Activated gamma-delta T cell treated with Interleukin-2 at 50 U/mL for 16 hours (primary cell): Measurements from ENCODE around the gene CSTA.
A peak's percentile ranks its signal among the peaks of the same experiment; 100 is the strongest.

Source experiments
- DNase-seq: peaks from one replicate; pipeline ENCODE4 v3.0.0-alpha.2; 2020

CSTA gene

DNA sequence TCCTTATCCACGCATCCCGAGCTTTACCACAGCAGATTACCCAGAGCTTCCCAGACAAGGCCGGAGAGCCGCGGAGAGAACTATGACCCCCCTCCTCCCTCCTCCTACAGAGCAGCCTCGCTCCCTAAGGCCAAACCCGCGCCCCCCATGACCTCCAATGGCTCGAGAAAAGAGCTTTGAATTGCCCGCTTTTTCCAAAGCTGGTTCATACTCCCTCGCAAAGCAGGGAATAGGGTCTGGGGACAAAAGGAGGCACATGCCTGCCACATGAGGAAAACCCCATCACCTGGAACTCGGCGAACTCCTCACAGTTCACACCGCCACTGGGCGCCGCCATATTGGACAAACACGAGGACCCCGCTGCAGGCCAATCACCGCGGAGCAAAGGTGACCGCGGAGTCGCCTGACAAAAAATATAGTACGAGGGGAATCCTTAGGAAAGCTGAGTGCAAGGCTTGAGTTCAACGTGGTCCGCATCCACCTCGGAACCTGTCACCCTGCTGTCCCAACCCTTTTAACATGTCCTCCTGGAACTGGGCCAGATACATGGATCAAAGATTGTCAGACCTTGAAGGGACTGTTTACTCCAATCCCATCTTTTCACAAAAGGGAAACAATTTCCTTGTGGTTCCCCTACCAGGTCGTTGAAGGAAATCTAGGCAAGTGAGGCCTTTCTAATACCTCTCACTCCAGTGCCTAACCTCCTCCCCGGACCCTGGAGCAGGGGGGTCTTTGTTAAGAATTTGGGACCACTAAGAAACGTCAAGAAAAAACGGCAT lies 58.0 kb downstream of the CSTA start, which contains the start of gene MIX23:
Gene MIX23, minus strand, starts transcription at position 344 of the 779 bp plus-strand sequence. Its CDS starts 7 bp downstream, at position 337.
- peak; percentile 81 for DNase-seq

DNA sequence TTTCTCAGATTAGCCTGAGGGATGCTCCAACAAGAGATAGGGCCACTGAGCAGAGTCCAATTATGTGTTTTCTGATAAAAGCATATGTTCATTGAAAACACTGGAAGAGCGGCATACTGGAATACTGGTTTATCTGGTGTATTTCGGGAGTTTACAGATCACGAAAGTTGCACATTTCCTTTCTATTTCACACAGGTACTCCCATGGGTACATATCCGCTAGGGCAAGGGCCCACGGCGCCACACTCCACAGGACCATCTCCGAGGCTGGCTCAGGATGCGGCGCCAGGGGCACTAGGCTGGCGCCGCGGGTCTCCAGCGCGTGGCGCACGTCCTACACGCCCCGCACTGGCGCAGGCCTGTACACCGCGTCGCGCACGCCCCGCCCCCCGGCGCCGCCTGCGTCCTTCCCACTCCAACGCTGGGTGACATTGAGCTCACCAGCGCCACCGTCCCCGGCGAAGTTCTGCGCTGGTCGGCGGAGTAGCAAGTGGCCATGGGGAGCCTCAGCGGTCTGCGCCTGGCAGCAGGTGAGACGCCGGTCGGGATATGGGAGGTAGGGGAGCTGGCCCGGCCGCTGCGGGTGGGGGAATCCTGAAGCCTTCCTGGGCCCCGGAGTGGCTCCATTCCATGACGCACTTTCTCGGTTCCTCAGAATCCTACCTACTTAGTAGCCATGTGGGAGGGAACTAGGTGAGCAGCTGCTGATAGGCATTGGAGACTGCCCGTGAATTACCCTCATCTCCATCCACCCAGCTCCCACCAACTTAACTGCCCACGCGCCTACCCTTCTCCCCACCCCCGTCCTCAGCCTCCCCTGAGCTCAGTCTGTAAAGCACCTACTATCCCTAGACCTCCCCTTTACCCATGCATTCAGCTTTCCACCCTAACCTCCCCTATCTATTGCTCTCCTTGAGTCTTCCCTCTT lies 59.0 kb downstream of the CSTA start, which contains the start of gene FAM162A:
Gene FAM162A, plus strand, starts transcription at position 412 of the 927 bp plus-strand sequence. Its CDS starts 84 bp downstream, at position 496.
- peak; percentile 93 for DNase-seq

DNA sequence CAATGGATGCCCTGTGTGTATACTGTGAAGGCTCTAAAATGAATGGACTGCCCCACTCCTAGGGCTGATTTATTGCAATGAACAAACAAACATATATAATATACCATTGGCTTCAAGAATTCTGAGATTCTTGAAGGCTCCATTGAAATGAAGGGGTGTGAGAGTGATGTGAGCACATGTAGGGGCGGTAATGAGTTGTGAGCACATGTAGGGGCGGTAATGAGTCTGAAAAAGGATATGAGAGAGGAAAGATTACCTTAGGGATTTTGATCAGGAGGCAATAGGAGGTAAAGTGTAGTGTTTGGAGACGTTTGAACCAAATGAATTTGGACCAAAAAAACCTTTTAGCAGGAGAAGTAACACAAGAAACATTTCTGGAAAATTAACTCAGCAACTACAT lies 62.7 kb downstream of the CSTA start:
- DNase-seq = no peak

DNA sequence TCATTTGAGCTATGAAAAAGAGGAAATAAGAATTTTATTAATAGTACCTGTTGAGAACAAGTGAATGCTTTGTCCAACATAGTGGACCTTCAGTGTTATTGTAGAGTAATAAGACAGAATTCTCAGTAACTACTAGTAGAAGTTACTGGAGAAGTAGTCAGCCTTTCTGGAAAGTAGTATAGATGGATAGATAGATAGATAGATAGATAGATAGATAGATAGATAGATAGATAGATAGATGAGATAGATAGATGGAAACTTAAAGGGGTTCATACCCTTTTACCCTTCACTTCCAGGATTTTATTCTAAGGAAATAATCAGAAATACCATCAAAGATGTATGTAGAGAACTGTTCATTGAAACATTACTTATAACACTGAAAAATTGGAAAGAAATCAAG lies 64.1 kb downstream of the CSTA start:
- DNase-seq = no peak

GRCh38 chr3:122389892-122390291 lies 64.8 kb downstream of the CSTA start:
- DNase-seq = no peak

GRCh38 chr3:122390665-122391064 lies 65.6 kb downstream of the CSTA start:
- DNase-seq = no peak
